ENCODE data around the gene VAV1.

VAV1 gene

GRCh38 chr19:6864325-6864940, 91.9 kb downstream of the VAV1 start:
- H3K4me3 ChIP-seq (replicated peaks; ENCODE audit: insufficient read depth, low read length) = no peak overlapping the region
- no peak for DNase-seq (ENCODE audit: low read depth in 1 of 2, low spot score in 1 of 2)
- TF ChIP-seq REST (IDR thresholded peaks at IDR 0.05; ENCODE audit: insufficient replicate concordance, low read depth) = no peak
- no peak for TF ChIP-seq POLR2AphosphoS5 (IDR thresholded peaks at IDR 0.05; ENCODE audit: low read depth)
- TF ChIP-seq CTCF (IDR thresholded peaks at IDR 0.05; ENCODE audit: insufficient read depth, low read length) = no peak
- no peak for TF ChIP-seq GABPA (IDR thresholded peaks at IDR 0.05; ENCODE audit: low read depth)
- no peak for TF ChIP-seq SPI1 (IDR thresholded peaks at IDR 0.05; ENCODE audit: borderline replicate concordance, low read depth)
- no peak overlapping the region for H3K27ac ChIP-seq (replicated peaks)
- H3K27me3 ChIP-seq (ENCODE audit: insufficient read depth, poor library complexity, severe bottlenecking) = no peaks in the 10 kb centered on the region

- Histone ChIP-seq H3K27ac (replicated peaks) (no peak overlapping the region), H3K27me3 (ENCODE audit: insufficient read depth, poor library complexity, severe bottlenecking) (no peaks in the 10 kb centered on the region), H3K4me3 (replicated peaks; ENCODE audit: insufficient read depth, low read length) (no peak overlapping the region)
- TF ChIP-seq POLR2AphosphoS5 (IDR thresholded peaks at IDR 0.05; ENCODE audit: low read depth) (no peak), GABPA (IDR thresholded peaks at IDR 0.05; ENCODE audit: low read depth) (no peak), CTCF (IDR thresholded peaks at IDR 0.05; ENCODE audit: insufficient read depth, low read length) (no peak), SPI1 (IDR thresholded peaks at IDR 0.05; ENCODE audit: borderline replicate concordance, low read depth) (no peak), REST (IDR thresholded peaks at IDR 0.05; ENCODE audit: insufficient replicate concordance, low read depth) (no peak)
- DNase-seq (ENCODE audit: low read depth in 1 of 2, low spot score in 1 of 2) = no peak
These were observed 93.3 kb downstream of the VAV1 start for GRCh38 chr19:6865849-6866248.

GRCh38 chr19:6866741-6867151, 94.2 kb downstream of the VAV1 start:
- Histone ChIP-seq H3K4me3 (replicated peaks; ENCODE audit: insufficient read depth, low read length) (no peak overlapping the region), H3K27me3 (ENCODE audit: insufficient read depth, poor library complexity, severe bottlenecking) (no peaks in the 10 kb centered on the region), H3K27ac (replicated peaks) (no peak overlapping the region)
- no peak for TF ChIP-seq CTCF (IDR thresholded peaks at IDR 0.05; ENCODE audit: insufficient read depth, low read length)
- no peak for TF ChIP-seq REST (IDR thresholded peaks at IDR 0.05; ENCODE audit: insufficient replicate concordance, low read depth)
- TF ChIP-seq GABPA (IDR thresholded peaks at IDR 0.05; ENCODE audit: low read depth) = no peak
- DNase-seq (ENCODE audit: low read depth in 1 of 2, low spot score in 1 of 2) = no peak

All from HL-60 (cell line).